CD4-positive, alpha-beta T cell treated with Interleukin-17A for 1 hour (primary cell): ENCODE data around the gene CAPN9.
A peak's percentile ranks its signal among the peaks of the same experiment; 100 is the strongest.
"Not testable (repeated sequence)": the region's sequence is repeated elsewhere in the genome, so short reads cannot be mapped to it uniquely, and the experiment has no call there.

Experiments
- DNase-seq: peaks from one replicate; pipeline ENCODE4 v3.0.0-alpha.2; 2020

Gene CAPN9

DNA sequence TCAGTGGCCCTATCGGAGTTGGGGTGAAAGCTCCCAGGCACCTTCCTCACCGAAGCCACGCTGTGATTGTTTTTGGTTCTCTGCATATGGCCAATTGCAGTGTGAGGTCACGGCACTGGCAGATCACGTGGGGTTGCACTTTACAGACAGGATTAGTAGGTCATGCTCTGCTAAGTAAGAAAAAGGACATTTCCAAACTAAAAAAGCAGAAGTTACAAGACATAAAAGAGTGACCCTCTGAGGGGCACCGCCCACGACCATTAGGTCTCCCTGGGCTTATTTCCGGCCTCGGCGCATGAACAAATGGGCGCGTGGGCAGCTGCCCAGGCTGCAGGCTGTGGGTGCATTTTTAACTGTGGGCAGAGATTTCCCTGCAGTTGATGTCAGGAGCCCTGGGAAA is 2.0 kb downstream of the CAPN9 start:
- DNase-seq, result no peak

DNA sequence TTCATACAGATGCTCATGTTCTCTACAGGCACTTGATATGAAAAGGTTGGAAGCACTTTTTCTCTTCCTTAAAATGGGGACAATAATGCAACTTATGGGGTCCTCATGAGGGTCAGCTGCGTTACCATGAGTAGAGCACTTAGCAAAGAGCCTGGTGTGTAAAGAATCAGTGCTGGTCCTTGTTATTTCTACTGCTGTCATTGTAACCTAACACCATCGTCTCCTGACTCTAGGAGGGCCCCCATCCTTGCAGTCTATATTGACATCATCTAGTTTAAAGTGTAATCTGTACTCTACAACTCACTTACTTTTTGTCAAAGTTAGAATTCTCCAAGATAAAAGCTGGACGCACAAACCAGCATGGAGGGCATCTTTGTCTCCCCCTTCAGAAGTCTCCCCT is 2.4 kb downstream of the CAPN9 start:
- DNase-seq, result no peak

DNA sequence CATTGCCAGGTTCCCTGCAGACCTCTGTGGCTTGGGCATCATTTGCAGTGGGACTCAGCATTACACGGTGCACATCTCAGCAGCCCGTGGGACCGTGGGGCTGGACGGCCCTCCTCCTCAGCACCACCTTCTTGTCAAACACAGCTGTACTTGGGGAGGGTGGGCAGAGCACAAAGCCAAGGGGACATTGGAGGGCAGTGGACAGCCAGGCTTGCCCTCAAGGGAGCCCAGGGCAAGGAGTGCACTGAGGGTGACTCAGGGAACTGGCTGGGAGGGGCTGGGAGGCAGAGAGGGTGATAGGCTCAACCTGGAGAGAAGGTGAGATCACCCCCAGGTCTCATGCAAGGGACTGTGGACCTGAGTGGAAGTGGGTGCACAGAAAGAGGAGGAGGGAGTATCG is 3.4 kb downstream of the CAPN9 start:
- DNase-seq, result no peak

DNA sequence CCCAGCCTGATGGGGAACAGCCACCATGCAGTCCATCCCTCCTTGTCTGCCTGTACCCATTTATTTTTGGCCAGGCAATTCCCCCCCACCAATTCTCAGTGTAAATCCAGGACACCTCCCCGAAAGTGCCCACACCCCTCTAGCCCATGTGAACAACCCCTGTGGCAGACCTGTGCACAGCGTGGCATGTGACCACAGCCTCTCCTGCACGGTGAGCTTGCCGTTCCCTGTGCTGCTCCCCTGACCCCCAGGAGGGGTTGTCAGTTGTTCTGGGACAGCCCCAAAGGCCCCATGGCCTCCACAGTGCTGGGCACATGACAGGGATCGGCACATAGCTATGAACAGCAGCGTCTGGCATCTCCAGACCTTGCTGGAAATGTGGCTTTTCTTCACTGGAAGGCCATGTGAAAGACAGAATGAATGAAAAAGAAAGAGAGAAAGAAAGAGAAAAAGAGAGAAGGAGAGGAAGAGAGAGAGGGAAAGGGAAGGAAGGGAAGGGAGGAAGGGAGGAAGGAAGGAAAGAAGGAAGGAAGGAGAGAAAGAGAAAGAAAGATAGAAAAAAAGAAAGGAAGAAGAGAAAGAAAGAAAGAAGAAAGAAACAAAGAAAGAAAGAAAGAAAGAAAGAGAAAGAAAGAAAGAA is 3.9 kb downstream of the CAPN9 start:
- DNase-seq, result no peak

DNA sequence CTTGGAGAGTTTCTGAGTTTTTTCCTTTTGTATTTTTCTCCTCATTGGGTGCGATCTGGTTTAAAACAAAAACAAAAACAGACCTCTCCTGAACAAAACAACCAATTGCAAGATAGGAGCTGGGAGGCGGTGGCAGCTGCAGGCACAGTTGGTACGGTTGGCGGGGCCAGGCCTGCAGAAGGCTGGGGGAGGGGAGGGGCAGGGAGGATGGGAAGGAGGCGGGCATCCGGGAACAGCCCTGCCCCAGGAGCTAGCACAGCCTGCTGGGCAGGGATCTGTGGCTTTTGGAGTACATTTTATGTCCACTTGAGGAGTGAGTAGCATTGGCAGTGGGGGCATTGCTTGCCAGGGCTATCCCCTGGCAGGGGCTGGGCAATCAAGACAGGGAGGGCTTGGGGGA is 5.2 kb downstream of the CAPN9 start:
- DNase-seq, result no peak

DNA sequence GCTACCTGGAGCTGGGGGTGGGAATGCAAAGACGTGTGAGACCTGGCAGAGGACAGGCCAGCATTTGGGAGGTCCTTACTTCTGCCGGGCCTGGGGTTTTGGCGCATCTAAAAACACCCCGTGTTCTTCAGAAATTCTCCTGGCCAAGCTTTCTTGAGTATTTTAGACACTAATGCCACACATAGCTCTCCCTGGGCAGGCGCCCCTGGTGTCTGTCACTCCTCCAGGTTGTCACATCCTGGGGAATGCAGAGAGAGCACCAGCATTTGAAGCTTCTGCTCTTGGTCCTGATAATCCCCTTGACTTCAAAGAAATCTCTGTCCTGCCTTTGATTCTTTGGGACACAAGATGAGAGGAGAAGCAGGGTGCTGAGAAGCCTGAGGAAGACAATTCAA is 6.0 kb downstream of the CAPN9 start:
- no peak for DNase-seq

DNA sequence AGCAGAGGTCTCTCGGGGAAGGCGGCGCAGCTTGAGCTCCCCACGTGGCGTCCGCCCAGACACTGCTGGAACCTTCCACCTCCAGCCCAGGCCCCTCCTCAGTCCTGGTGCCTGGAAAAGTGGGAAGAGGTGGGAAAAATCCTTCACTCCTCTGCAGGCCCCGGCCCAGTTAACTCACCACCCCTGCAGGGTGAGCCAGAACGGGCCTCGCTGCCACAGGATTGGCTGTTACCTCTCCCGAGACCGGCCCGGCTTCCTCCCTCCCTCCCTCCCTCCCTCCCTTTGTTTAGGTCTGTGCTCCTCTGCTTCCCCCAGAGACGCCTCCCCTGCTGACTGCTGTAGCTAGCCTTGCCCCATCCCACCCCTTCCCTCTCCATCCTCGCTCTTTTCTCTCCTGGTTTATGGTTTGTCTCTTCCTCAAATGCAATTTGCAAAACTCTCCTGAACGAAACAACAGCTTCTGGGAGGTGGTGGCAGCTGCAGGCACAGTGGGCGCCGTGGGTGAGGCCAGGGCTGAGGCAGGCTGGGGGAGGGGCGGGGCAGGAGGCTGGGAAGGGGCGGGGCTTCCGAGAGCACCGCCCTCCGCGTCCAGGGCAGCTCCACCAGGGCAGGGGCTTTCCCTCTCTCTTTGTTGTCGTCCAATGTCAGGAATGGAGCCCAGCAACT is 6.5 kb downstream of the CAPN9 start:
- peak; percentile 35 for DNase-seq

DNA sequence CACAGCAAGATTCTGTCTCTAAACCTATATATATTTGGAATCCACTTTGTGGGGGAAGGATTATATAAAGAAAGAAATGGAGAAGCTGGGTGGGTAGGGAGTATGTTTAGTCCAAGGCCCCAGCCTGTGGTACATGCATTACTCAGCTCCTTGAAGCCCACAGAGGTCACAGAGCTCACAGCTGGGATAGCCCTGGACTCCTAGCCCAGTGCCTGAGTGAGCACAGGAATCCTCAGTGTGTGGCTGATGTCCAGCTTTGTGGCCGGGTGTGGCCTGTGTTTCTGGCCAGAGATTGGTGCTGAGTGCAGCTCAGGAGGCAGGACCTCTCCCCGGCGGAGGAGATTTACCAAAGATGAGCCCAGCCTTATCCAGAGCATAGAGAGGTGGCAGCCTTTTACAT is 7.6 kb downstream of the CAPN9 start:
- no peak for DNase-seq

DNA sequence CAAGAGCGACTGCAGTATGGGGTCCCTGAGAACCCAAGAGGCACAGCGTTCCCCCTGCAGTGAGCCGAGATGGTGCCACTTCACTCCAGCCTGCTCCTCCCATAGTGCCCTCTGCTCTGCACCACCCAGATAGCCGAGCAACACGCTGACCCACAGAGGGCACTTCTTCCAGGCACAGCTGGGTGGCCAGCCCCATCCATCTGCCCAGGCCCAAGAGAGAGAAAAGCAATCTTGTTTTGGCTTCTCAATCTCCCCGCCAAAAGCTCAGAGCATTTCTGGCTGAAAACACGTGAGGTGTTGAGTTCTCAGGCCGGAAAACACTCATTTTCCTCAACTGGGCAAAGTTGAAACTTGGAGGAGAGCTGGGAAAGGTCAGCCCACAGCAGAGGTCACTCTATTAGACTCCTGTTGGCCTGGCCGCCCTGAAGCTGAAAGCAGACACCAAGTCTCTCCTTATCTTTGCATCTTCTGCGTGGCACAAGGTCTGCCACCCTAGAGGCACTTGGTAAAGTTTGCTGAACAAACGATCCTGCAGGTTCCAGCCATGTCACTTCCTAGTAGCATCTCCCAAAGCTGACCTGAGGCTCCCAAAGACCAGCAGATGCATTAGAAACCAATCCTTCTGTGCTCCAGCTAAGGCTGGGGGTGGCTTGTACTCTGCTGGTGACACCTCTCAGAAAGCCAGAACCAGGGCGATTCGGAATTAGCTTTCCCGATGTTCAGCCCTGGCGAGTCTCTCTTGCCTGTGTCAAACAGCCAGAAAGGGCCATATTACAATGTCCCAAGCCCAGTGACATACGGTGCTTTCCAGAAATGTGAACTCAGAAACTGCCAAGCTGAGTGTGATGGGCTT is 10.9 kb downstream of the CAPN9 start:
- no peak for DNase-seq

DNA sequence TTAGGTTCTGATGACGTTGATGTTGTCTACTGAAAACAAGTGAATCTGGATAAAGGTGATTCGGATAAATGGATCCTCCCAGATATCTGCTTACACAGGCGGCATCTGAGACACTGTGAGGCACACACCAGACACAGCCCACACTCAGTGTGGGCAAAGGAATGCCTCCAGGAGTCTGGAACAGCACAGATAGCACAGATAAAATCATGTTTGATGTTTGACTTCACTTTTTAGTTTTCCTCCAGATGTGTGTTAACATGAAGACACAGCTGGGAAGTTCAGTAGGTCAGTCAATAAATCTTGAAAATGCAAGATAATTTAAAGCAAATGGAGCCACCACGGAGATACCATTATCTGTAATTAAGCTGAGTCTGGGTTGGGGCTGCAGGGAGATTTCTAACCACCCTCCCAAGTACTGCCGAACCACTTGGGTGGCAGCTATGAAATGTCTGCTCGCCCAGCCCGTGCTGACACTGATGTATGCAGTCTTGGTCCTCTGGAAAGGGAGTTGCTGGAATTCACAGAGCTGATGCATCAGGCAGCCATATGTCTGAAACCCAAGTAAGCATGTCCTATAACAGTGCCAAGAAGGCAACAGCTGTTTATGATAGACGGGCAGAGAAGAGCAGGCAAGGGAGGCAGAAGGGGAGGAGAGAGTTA is 11.7 kb downstream of the CAPN9 start:
- no peak for DNase-seq

DNA sequence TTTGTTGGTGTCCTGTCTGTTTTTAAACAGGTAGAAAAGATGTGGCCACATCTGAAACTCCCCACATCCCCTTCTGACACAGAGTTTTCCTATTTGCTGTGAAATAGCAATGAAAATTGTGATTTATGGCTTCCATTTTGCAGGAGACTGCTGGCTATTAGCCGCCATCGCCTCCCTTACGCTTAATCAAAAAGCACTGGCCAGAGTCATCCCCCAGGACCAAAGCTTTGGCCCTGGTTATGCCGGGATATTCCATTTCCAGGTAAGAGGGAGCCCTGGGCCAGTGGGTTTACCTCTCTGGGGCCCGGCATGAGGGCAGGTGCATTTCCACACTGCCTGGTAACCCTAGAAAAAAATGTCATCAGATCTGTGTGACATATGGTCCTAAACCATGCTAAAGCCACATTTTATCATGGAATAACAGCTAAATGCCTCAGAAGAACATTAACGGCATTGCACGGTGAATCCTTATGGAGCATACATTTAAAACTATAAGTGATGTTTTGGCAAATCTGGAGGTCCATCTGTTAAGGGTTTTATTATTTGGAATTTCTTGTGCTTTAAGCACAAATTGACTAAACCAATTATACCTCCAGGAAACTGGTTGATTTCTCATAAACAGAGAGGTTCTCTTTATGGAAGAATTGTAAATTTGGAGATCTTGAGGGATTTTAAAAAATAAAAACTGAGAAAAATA is 12.3 kb downstream of the CAPN9 start:
- DNase-seq, result no peak

DNA sequence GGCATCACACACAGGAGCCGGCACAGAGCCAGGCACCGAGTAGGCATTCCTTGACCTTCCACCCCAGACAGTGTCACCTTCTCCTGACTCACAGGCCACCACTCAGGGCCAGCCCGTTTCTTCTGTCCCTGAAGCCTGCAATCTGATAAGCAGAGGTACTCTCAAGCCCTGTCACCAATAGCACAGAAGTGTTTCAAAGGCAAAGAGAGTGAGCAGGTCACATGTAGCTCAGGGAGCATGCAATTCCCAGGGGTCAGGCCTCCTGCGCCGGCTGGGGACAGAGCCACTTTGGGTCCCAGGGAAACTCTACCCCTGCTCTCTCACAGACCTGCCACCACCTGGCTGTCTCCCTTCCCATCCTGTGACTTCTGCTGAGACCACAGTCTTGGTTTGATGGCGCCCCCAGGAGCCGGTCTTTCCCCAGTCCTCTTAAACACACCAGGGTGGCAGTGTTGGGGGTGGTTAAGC is 13.2 kb downstream of the CAPN9 start:
- DNase-seq, result no peak

DNA sequence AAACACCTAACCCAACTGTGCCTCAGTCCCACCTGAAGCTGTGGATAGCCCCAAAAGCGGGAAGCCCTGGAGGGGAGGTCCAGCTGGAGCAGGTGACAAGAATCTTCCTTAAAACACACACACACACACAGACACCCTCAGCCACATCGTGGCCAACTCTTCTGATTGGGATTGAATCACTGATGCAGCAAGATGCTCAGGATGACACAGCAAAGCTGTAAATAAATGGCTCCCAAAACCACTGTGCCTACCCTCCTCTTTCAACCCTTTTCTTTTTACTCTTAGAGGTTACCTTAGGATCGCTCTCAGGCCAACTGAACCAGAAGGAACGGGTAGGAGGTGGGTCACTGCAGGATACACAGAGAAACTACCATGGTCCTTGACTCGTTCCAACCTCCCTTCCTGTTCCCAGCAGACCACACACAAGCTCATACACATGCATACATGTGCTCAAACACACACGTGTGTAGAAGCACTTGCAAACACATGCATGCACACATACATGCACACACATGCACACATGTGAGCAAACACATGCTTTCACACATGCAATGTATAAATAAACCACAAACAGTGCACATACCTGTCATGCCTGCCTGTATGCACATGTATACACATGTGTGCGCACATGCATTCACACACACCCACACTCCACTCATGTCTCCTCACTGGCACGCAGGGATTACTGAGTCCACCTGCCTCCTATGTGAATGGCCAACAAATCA is 14.4 kb downstream of the CAPN9 start:
- no peak for DNase-seq

DNA sequence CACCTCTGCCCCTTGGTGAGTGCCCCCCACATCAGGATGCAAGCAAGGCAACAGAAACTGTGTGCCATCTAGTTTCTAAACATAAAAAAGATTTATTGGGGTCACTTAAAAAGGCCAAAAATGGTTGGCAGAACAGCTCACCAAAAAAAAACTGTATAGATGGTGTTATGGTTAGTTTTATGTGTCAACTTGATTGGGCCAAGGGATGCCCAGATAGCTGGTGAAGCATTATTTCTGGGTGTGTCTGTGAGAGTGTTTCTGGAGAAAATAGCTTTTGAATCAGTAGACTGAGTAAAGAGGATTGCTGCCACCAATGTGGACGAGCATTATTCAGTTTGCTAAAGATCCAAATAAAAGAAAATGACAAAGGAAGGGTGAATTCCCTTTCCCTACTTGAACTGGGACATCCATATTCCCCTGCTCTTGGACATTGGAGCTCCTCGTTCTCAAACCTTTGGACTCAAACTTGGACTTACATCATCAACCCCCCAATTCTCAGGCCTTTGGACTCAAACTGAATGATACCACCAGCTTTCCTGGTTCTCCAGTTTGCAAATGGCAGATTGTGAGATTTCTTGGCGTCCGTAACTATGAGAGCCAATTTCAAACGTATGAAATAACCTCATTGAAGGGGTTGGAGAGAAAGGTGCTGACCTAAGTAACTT is 16.9 kb downstream of the CAPN9 start:
- no peak for DNase-seq

DNA sequence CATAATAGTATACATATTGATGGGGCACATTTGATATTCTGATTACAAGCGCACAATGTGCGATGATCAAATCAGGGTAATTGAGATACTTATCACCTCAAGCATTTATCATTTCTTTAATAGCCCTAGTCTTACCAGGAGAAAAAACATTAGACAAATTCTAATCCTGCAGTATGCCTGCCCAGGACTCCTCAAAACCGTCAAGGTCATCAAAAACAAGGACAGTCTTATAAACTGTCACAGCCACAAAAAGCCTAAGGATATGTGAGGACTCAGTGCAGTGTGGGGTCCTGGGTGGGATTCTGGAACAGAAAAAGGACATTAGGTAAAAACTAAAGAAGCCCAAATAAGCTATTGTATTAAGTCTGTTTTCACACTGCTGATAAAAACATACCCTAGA is 19.1 kb downstream of the CAPN9 start:
- DNase-seq, result no peak

DNA sequence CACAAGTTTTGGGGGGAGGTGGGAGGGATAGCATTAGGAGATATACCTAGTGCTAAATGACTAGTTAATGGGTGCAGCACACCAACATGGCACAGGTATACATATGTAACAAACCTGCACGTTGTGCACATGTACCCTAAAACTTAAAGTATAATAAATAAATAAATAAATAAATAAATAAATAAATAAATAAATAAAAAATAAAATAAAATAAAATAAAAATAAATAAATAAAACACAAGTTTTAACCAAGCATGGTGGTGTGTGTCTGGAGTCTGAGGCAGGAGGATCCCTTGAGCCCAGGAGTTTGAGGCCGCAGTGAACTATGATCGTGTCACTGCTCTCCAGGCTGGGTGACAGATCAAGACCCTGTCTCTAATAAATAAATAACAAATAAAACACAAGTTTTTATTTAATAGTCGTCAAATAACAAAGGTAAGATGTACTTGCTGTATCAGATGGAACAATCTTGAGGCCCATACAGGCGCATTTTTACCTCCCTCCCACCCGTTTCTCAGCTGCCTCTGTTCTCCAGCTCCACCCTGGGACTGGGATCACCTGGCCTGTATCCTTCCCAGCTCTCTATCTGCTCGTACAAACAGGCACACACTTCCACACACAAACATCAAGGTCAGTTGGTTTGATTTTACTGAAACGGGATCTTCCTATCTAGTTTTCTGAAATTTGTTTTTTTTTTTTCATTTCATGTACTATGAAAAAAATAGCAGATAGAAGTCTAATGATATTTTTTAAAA is 20.8 kb downstream of the CAPN9 start:
- DNase-seq, result not testable (repeated sequence)

DNA sequence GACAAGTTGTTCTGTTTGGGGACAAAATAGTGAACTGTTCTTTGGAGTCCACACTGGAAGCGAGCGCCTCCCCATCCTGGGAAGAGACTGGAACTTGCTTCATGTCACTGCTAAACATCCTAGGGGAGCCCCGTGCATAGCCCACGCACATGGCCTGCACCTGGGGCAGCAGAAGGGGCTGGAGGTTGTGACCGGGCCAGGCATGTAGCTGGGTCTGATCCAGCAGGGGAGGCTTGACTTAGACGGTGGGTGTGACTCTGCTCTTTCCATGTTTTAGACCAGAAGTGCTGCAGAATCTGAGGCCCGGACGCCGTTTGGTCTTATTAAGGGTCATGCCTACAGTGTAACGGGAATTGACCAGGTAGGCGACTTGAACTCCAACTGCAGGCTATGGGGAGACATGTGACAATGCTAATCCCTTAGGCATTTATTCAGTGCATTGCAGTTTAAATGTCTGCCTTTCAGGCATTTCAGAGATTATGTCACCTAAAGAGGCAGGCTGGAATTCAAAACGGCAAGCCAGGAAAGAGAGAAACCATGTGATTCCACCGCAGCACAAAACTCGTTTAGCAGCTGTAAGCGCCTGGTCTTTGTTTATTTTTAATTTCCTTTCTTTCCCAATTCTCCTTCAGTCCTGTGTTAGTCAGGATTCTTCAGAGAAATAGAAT is 21.8 kb downstream of the CAPN9 start:
- no peak for DNase-seq

DNA sequence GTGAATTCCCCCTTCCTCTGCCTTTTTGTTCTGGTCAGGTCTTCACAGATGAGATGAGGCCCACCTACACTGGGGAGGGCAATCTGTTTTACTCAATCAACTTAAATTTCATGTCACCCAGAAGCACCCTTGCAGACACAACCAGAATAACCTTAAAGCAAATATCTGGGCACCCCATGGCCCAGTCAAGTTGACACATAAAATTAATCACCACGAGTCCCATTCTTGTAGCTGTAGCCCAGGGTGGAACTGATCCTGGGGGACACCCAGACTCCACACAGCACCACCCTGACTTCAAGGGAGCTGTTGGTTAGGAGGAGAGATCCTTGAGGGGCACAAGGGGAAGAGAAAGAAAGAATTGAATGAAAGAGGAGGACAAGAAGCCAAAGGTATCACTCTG is 23.1 kb downstream of the CAPN9 start:
- no peak for DNase-seq

DNA sequence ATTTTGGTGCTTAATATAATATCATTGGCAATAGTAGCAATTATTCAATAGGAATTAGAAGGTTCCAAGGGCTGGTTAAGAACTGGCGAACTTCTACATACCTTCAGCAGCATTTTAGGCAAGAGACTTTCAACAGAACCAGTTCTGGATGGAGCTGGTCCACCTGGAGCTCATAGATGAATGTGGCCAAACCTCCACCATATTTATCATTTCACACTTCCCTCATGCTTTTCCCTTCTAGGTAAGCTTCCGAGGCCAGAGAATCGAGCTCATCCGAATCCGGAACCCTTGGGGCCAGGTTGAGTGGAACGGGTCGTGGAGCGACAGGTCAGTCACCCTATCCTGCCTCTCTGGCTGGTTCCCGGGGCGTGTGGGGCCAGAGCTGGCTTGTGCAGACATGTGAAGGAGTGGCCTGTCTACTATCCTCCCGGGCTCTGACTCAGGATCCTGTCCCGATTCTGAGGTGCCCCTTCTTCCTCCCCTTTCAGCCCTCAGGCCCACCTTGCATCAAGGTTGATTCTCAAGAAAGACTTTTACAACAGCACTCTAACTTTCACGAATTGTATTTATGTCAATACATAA is 24.7 kb downstream of the CAPN9 start:
- no peak for DNase-seq
